ENCODE data around the gene VASH2.
"Not testable (repeated sequence)": the region's sequence is repeated elsewhere in the genome, so short reads cannot be mapped to it uniquely, and the experiment has no call there.

Gene VASH2

DNA sequence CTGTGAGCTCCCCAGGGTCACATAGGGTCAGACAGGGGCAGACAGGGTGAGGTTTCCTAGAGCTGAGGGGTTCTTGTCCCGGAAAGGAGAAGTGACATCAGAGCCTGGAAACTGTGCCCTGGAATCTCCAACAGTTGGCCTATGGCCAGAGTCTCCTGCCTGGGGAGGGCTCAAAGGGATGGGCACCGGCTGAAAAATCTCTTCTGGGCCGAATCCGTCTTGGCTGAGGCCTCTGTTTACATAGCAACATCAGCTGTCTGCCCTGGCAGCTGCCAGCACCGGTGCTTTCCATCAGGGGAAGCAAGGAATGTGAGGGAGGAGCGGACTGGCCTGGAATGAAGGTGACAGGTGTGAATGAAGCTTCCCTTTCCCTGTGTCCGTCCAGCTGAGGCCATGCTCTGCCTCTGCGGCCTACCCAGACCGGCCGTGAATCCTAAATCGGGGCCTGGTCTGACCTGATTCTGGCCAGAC, 30.7 kb downstream of the VASH2 start:
- DNase-seq (ENCODE audit: low read depth): no peak

GRCh38 chr1:212981571-212982328, 31.4 kb downstream of the VASH2 start:
- DNase-seq (ENCODE audit: low read depth): no peak

GRCh38 chr1:212982430-212983152, 32.2 kb downstream of the VASH2 start:
- no peak for DNase-seq (ENCODE audit: low read depth)

DNA sequence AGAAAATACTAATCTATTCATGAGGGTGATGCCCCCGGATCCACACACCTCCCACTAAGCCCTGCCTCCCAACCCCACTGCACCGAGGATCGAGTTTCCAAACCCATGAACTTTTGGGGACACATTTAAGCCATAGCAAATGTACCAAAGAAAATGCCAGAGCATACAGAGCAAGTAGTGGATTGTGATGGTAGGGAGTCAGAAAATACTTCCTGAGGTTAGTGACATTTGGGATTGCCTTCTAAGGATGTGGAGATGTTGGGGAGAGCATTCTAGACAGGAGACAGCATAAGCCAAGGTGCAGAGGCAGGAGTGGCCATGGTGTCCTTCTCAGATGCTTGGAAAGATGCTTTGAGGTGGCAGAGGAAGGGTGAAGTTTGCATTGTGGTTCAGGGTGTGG, 33.1 kb downstream of the VASH2 start:
- no peak for DNase-seq (ENCODE audit: low read depth)

DNA sequence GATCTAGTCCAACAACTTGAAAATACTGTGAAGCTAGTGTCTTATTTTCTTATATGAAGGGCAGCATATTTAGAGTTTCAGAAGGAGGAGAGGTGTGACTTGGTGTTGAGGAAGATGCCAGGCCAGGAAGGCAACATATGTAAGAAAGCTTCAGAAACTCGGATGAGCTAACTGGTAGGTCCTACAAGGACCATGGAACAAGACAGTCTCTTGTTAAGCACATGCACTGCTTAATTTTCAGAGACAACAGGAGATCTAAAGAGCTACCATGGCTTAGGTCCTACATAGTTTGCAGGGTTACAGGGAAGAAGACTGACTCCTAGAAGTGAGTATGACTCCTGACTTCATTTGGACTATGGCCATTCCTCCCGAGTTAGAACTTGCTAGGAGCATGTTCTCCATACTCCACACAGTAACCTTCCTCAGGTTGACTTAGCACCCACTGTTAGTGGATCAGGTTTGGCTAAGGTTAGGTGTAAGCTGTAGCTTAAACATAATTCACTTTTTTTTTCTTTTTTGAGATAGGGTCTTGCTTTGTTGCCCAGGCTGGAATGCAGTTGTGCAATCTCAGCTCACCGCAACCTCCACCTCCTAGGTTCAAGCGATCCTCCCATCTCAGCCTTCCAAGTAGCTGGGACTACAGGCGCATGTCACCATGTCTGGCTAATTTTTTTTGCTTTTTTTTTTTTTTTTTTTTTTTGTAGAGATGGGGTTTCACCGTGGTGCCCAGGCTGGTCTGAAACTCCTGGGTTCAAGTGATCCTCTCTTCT, 34.4 kb downstream of the VASH2 start:
- DNase-seq (ENCODE audit: low read depth): no peak

DNA sequence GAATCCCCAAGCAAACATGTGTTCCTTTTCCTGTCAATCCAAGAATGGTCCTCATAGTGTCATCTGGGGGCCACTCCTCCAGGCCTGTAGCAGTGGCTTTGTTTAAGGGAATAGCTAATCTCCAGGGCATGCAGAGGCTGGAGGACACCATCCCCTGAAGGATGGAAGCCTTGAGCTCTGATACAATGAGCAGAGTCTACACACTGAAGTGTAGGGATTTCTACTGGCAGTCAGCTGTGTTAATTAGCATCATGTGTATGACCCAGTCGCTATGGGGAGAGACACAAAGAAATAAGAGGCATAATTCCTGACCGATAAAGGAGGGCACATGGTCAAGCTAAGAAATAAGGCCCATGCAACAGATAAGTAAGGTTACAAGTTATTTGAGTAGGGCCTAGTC, 36.2 kb downstream of the VASH2 start:
- no peak for DNase-seq (ENCODE audit: low read depth)

DNA sequence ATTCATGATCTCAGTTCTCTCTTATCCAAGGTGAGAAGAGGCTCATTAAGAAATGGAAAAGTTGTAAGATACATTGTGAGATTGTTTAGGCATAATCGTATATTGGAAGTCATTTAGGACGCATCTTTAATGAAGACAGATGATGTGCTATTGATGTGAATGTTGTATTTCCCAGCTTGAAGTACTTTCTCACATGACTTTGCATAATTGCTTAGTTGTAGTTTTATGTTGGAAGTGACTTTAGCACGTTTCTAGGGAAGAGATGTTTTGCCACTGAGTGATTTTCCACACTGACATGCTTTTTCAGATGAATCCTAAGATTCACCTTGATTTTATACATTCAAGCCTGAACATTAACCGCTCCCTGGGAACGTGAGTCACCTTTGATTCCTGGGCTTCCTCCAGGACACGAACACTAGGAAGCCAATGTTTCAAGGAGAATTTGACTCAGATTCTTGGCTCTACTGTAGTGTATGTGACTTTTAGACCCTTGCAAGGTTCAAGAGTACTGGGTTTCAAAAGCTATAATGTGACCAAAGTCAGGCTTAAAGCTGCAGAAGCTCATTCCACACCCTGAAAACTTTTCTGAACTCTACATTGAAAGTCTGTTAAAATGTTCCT, 37.5 kb downstream of the VASH2 start:
- no peak for DNase-seq (ENCODE audit: low read depth)

DNA sequence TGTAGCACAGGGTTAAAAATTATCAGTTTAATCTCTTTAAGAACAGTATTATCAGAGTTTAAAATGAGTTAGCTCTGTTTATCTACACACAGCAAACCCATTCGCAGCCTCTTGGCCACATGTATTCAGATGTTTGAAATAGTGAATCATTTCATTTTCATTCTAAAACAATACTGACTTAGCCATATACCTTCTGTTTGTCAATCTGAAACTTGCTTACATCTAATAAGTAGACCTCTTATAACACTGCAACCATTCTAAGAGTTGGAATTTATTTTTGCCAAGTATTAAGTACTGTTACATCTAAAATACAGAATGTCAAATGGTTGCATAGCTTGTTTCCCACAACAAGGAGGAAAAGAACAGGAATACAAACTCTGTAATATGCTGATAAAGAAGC, 39.9 kb downstream of the VASH2 start:
- DNase-seq (ENCODE audit: low read depth): no peak

GRCh38 chr1:212993960-212994359, 43.6 kb downstream of the VASH2 start:
- DNase-seq (ENCODE audit: low read depth): not testable (repeated sequence)

DNA sequence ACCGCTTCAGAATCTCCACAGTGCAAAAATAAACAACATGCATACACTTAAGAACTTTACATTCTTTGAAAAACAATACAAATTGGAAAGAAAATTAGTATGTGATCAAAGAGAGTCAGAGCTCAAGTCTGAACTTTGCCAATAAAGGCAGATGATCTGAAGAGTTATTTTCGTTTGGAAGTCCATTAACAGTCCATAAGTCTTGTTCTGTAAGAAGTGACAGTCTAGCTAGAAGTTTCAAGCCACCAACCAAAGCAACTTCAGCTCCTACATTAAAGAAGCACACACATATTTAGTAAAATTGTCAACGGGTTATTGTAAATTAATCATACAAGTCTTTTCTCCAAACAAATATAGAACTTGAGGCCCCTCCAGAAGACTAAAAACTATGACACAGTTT, 44.6 kb downstream of the VASH2 start:
- DNase-seq (ENCODE audit: low read depth): no peak

DNA sequence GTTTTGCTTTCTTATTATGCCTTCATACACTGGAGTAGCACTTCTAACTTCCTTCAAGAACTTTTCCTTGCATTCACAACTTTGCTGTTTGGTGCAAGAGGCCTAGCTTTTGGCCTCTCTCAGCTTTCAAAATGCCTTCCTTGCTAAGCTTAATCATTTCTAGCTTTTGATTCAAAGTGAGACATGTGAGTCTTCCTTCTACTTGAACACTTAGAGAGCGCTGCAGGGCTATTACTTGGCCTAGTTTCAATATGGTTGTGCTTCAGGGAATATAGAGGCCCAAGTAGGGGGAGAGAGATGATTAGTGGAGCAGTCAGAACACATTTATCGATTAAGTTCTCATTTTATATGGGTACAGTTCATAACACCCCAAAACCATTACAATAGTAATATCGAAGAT, 52.9 kb downstream of the VASH2 start:
- DNase-seq (ENCODE audit: low read depth): no peak

DNA sequence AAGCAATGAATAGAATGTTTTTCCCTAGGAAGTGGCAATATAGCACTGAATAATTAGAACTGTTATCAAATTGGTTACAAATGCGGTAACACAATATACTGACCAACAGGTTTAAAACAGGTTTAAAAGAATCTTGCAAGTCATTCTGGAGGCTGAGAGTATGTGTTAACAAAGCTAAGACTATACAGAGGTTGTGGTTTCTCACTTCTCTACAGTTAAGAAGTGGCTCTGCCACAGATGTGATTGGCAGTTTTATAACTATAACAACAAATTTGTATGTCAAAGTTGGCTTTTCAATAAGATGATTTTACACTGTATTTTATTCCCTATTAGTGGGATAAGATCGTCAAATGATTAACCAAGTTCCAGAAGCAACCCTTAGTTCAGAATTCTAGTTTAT, 58.2 kb downstream of the VASH2 start:
- DNase-seq (ENCODE audit: low read depth): no peak

GRCh38 chr1:213014642-213015041, 64.3 kb downstream of the VASH2 start:
- DNase-seq (ENCODE audit: low read depth): no peak

DNA sequence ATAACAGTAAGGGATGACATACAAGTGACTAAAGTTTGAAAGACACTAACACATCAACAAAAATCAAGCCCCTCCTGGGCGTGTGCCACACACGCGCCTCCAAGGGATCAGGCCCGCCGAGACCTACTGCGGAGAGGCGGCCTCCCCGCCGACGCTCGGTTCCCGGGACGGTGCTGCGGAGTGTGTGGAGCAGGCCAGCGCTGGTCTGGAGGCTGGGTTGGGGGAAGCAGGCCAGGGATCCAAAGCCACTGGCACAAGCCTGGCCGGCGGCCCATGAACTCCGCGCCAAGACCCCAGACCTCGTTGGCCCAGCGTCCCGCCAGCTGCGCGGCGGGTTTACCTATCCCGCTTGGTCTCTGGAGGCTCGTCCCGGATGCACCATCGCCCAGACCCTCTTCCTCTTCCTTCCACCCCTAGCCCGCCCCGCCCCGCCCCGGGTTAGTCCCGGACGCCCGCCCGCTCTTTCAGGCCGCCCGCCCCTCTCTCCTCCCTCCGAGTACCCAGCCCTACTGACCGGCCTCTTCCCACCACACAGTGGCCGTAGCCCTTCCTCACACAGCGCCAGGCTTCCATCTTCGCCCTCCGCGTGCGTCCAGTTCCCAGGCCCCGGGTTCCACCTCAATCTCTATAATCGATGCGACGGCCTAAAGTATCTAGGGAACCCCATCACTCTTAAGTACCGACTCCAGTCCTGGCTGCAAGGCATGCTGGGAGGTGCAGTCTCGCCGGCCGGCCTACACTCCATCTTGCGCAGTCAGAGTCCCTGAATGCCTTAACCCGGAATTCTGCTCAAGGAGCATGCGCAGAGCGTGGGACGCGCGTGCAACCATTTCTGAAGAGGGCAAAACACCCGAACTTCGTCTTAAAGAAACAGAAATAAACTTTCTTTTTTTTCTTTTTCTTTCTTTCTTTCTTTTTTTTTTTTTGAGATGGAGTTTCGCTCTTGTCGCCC, 65.0 kb downstream of the VASH2 start, which contains the start of gene ANGEL2:
Gene ANGEL2 (minus strand): TSS at position 769 of the 952 bp plus-strand sequence. CDS start 196 bp downstream, at position 573.
- DNase-seq (ENCODE audit: low read depth): peak; percentile 91

DNA sequence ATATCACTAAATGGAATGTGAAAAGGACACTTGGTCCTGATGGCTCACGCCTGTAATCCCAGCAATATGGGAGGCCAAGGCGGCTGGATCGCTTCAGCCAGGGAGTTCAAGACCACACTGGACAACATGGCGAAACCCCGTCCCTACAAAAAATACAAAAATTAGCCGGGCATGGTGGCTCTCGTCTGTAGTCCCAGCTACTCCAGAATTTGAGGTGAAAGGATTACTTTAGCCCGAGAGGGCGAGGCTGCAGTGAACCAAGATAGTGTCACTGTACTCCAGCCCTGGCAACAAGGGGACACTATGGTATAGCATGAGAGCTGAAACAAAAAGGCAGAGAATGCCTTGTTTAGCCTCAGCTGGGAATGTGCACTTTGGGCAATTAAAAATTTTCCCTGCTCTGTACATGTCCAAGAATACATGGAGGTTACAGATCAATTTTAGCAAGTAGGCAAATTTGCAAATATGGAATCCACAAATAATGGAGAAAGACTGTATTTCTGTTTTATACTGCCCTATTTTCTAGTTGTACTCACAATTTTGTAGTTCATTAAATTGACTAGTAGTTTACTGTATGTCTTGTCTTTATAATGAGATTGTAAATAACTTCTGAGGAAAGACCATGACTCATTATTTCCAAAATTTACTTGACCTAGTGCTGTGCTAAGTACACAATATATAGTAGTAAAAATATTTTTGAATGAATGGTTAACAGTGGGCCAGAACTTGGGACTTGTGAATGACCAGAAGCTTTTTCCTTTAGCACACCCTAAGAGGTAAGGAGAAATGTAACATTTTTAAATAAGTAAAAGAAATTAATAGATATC, 67.3 kb downstream of the VASH2 start:
- DNase-seq (ENCODE audit: low read depth): no peak

DNA sequence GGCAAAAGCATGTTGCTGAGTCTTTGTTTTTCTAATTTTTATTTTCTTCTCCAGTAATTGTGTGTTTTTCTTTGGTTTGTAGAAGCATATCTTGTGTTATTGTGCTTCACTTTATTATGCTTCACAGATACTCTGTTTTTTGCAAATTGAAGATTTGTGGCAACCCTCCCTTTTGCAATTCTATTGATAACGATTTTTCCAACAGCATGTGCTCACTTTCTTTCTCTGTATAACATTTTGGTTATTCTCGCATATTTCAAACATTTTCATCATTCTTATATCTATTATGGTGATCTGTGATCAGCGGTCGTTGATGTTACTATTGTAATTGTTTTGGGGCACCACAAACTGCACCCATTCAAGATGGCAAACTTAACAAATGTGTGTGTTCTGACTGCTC, 69.1 kb downstream of the VASH2 start:
- DNase-seq (ENCODE audit: low read depth): no peak

DNA sequence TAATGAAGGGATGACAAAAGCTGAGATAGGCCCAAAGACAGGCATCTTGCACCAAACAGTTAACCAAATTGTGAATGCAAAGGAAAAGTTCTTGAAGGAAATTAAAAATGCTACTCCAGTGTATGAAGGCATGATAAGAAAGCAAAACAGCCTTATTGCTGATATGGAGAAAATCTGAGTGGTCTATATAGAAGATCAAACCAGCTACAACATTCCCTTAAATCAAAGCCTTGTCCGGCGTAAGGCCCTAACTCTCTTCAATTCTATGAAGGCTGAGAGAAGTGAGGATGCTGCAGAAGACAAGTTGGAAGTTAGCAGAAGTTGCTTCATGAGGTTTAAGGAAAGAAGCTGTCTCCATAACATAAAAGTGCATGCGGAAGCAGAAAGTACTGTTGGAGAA, 69.7 kb downstream of the VASH2 start:
- DNase-seq (ENCODE audit: low read depth): no peak

GRCh38 chr1:213027024-213027423, 76.7 kb downstream of the VASH2 start:
- not testable (repeated sequence) for DNase-seq (ENCODE audit: low read depth)

- DNase-seq (ENCODE audit: low read depth): no peak
These were observed 82.3 kb downstream of the VASH2 start for GRCh38 chr1:213032651-213033050.

- no peak for DNase-seq (ENCODE audit: low read depth)
These were observed 84.4 kb downstream of the VASH2 start for GRCh38 chr1:213034713-213035112.
